K562 (cell line): ENCODE results near the gene SLC22A4. TPM values are rescaled to one million over a fixed set of nuclear protein-coding genes. Genes with fewer than 3 reads are reported as not detected.

Experiments
- CHD1 ChIP-seq: fragments of 200-600 bp; sonication (generic); IDR thresholded peaks from one replicate; pipeline ENCODE4 v1.6.1; 2012; ENCODE audit warnings: mild to moderate bottlenecking, moderate library complexity, low read length, inconsistent platforms
- DIDO1 ChIP-seq: fragments of 450-650 bp; IDR thresholded peaks from 2 replicates; pipeline ENCODE4 v1.6.1; 2016; ENCODE audit warnings: low read depth, missing biosample characterization, missing genetic modification characterization
- MYC ChIP-seq, 2 experiments: fragments of 250-450 bp in 1 of 2; sonication (Bioruptor Pico) in 1 of 2; IDR thresholded peaks; 2 replicates each; pipeline versions ENCODE4 v1.5.1 to v1.6.1; 2012 to 2021; ENCODE audit warnings: low read depth in 2 of 2, borderline replicate concordance in 1 of 2, improper control_type of control experiment in 1 of 2, low read length in 1 of 2, mild to moderate bottlenecking in 1 of 2, moderate library complexity in 1 of 2
- NFIC ChIP-seq: fragments of 450-650 bp; IDR thresholded peaks from 2 replicates; pipeline ENCODE4 v1.6.1; 2017; ENCODE audit warnings: mild to moderate bottlenecking, inconsistent platforms
- OTX1 ChIP-seq: fragments of 450-650 bp; formaldehyde crosslinking; IDR thresholded peaks from 2 replicates; pipeline ENCODE4 v1.4.0; 2022; ENCODE audit warnings: mild to moderate bottlenecking
- RFX7 ChIP-seq: fragments of 250-450 bp; sonication (Bioruptor Pico); IDR thresholded peaks from 2 replicates; pipeline ENCODE4 v1.5.1; 2021; ENCODE audit warnings: mild to moderate bottlenecking
- polyA plus RNA-seq, 8 experiments: library from polyadenylated mRNA; depleted of rRNA in 4 of 8; stranded (reverse) in 5 of 8; unstranded in 3 of 8; fragments of >200 nt; fragmentation: Nextera tagmentation in 2 of 8; fragmentation: Illumina TruSeq in 1 of 8; extraction: Ambion mirVana in 2 of 8; extraction: Trizol in 1 of 8; gene quantifications; 2 replicates each; pipeline versions ENCODE4 v1.2.1 to v1.2.3, GENCODE V29; 2011 to 2014; ENCODE audit warnings: inconsistent platforms in 1 of 8, missing spikeins in 1 of 8
- total RNA-seq, 7 experiments: library from RNA; depleted of rRNA in 6 of 7; stranded (reverse); fragments of >200 nt in 6 of 7; fragmentation: Illumina TruSeq in 2 of 7; extraction: Trizol in 2 of 7; gene quantifications; 2 replicates each; pipeline versions ENCODE4 v1.2.1 to v1.2.3, GENCODE V29; 2011 to 2021; ENCODE audit warnings: low replicate concordance in 1 of 7
- TF ChIP-seq, protein P1 (sequence below): fragments of 250-450 bp; sonication (Bioruptor Pico); IDR thresholded peaks from 2 replicates; pipeline ENCODE4 v1.8.0; 2022; ENCODE audit warnings: inconsistent platforms
- TF ChIP-seq, protein P2 (sequence below): fragments of 450-650 bp; IDR thresholded peaks from 2 replicates; pipeline ENCODE4 v1.6.1; 2017; ENCODE audit warnings: antibody characterized with exemption, mild to moderate bottlenecking
- TF ChIP-seq, protein P3 (sequence below): sonication (generic); formaldehyde crosslinking; IDR thresholded peaks from 2 replicates; pipeline ENCODE4 v1.5.0; 2020; ENCODE audit warnings: missing genetic modification reagents
- TF ChIP-seq, protein P4 (sequence below), 2 experiments: fragments of 450-650 bp; IDR thresholded peaks; 2 replicates each; pipeline ENCODE4 v1.6.1; 2016; ENCODE audit warnings: mild to moderate bottlenecking in 2 of 2, borderline replicate concordance in 1 of 2, low read depth in 1 of 2, moderate library complexity in 1 of 2

The SLC22A4 gene
- total and polyA plus RNA-seq, 9 of the 15 experiments (the other 6 are each of a cell fraction or from before 2014, with no cell fraction given): 2.7 to 9.5 (median 6.2) TPM

DNA sequence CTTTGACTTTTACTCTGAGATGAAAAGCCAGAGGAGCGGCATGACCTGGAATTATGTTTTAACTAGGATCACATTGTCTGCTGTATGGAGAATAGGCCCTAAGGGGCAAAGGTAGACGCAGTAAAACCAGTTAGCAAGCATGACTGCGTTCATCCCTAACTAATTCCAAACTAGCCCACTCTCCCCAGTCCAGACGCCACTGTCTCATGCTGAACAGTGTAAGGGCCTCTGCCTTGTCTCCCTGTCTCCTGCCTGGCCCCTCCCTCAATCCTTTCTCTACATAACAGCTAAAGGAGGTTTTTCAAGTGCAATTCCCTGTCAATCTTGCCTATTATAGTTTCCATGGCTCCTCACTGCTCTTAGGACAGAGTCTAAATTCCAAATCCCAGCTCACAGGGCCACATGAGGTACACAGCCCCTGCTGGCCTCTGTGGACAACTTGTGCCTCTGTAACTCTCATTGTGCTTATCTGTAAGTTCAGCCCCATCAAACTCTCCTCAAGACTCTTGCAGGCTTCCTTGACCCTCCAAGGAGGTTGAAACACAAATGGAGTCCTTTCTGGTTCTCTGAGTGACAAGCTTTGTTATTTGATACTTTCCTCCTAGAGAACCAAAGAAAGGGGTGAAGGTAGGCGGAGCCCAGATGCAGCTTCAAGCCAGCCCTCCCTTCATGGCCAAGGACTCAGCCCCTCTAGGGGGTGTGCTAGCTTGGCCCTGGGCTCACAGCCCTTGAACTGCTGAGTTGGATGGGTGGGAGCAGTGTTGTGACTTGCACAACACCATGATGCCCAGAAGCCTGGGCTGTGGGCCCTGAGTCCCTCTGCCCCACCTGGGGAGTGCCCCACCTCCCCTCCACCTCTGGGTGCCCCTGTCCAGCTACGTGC is 16.0 kb upstream of the SLC22A4 start (continued):
- TF ChIP-seq MYC (IDR thresholded peaks at IDR 0.05; ENCODE audit: low read depth, low read length) (no peak), MYC (CRISPR knock-in tag; IDR thresholded peaks at IDR 0.05; ENCODE audit: borderline replicate concordance, low read depth) (no peak), NFIC (no peak), DIDO1 (tag) (no peak), RFX7 (CRISPR knock-in tag) (no peak), OTX1 (CRISPR knock-in tag) (no peak), CHD1 (no peak)
- TF ChIP-seq, protein P1, sequence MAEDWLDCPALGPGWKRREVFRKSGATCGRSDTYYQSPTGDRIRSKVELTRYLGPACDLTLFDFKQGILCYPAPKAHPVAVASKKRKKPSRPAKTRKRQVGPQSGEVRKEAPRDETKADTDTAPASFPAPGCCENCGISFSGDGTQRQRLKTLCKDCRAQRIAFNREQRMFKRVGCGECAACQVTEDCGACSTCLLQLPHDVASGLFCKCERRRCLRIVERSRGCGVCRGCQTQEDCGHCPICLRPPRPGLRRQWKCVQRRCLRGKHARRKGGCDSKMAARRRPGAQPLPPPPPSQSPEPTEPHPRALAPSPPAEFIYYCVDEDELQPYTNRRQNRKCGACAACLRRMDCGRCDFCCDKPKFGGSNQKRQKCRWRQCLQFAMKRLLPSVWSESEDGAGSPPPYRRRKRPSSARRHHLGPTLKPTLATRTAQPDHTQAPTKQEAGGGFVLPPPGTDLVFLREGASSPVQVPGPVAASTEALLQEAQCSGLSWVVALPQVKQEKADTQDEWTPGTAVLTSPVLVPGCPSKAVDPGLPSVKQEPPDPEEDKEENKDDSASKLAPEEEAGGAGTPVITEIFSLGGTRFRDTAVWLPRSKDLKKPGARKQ: no peak
- TF ChIP-seq, protein P2, sequence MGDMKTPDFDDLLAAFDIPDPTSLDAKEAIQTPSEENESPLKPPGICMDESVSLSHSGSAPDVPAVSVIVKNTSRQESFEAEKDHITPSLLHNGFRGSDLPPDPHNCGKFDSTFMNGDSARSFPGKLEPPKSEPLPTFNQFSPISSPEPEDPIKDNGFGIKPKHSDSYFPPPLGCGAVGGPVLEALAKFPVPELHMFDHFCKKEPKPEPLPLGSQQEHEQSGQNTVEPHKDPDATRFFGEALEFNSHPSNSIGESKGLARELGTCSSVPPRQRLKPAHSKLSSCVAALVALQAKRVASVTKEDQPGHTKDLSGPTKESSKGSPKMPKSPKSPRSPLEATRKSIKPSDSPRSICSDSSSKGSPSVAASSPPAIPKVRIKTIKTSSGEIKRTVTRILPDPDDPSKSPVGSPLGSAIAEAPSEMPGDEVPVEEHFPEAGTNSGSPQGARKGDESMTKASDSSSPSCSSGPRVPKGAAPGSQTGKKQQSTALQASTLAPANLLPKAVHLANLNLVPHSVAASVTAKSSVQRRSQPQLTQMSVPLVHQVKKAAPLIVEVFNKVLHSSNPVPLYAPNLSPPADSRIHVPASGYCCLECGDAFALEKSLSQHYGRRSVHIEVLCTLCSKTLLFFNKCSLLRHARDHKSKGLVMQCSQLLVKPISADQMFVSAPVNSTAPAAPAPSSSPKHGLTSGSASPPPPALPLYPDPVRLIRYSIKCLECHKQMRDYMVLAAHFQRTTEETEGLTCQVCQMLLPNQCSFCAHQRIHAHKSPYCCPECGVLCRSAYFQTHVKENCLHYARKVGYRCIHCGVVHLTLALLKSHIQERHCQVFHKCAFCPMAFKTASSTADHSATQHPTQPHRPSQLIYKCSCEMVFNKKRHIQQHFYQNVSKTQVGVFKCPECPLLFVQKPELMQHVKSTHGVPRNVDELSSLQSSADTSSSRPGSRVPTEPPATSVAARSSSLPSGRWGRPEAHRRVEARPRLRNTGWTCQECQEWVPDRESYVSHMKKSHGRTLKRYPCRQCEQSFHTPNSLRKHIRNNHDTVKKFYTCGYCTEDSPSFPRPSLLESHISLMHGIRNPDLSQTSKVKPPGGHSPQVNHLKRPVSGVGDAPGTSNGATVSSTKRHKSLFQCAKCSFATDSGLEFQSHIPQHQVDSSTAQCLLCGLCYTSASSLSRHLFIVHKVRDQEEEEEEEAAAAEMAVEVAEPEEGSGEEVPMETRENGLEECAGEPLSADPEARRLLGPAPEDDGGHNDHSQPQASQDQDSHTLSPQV: peak; percentile 71
- TF ChIP-seq, protein P3, sequence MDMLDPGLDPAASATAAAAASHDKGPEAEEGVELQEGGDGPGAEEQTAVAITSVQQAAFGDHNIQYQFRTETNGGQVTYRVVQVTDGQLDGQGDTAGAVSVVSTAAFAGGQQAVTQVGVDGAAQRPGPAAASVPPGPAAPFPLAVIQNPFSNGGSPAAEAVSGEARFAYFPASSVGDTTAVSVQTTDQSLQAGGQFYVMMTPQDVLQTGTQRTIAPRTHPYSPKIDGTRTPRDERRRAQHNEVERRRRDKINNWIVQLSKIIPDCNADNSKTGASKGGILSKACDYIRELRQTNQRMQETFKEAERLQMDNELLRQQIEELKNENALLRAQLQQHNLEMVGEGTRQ (CRISPR knock-in tag): no peak
- TF ChIP-seq, protein P4, sequence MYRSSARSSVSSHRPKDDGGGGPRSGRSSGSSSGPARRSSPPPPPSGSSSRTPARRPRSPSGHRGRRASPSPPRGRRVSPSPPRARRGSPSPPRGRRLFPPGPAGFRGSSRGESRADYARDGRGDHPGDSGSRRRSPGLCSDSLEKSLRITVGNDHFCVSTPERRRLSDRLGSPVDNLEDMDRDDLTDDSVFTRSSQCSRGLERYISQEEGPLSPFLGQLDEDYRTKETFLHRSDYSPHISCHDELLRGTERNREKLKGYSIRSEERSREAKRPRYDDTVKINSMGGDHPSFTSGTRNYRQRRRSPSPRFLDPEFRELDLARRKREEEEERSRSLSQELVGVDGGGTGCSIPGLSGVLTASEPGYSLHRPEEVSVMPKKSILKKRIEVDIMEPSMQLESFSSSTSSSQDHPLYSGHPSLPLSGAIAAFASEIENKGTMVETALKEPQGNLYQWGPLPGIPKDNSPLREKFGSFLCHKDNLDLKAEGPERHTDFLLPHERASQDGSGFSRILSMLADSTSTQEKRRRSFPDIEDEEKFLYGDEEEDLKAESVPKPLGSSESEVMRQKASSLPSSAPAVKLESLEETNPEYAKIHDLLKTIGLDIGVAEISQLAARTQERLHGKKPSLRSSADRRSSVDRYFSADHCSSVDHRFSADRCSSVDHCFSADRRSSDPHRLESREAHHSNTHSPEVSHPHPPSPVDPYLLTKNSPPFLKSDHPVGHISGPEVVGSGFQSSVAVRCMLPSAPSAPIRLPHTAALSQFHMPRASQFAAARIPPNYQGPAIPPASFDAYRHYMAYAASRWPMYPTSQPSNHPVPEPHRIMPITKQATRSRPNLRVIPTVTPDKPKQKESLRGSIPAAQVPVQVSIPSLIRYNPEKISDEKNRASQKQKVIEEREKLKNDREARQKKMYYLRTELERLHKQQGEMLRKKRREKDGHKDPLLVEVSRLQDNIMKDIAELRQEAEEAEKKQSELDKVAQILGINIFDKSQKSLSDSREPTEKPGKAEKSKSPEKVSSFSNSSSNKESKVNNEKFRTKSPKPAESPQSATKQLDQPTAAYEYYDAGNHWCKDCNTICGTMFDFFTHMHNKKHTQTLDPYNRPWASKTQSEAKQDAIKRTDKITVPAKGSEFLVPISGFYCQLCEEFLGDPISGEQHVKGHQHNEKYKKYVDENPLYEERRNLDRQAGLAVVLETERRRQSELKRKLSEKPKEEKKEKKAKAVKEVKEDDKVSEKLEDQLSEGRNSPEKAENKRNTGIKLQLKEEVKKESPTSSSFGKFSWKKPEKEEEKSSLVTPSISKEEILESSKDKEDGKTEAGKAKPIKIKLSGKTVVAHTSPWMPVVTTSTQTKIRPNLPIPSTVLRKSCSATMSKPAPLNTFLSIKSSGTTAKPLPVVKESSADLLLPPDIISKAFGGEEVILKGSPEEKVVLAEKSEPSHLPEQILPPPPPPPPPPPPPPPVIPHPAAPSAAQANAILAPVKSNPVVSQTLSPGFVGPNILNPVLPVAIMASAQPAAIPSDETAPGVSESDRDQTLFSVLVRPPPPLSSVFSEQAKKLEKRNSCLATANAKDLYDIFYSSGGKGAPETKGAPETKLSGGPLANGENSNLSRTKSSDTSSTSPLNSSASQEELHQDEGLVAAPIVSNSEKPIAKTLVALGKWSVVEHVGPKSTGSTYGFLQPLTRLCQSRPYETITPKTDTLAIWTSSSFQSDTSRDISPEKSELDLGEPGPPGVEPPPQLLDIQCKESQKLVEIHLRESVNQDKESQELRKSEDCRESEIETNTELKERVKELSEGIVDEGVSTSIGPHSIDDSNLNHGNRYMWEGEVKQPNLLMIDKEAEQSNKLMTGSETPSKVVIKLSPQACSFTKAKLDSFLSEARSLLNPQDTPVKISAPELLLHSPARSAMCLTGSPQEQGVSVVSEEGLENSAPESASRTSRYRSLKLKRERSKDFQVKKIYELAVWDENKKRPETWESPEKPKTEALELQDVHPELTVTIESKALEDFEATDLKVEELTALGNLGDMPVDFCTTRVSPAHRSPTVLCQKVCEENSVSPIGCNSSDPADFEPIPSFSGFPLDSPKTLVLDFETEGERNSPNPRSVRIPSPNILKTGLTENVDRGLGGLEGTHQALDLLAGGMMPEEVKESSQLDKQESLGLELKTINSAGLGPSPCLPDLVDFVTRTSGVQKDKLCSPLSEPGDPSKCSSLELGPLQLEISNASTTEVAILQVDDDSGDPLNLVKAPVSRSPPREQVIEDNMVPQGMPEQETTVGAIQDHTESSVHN (IDR thresholded peaks at IDR 0.05; ENCODE audit: borderline replicate concordance in 1 of 2, low read depth in 1 of 2): no peak
